Body of pancreas (tissue), 4 donors: Measurements from ENCODE around the gene RASL11A.

Experiments used
- POLR2A ChIP-seq, 3 donors: fragments of 450-650 bp; IDR thresholded peaks; one replicate each; pipeline ENCODE4 v1.6.1; 2016; ENCODE audit warnings: antibody characterized with exemption in 3 of 3, mild to moderate bottlenecking in 2 of 3
- TF ChIP-seq, protein P1 (sequence below), 7 experiments: fragments of 450-650 bp in 4 of 7; fragments of 200-600 bp in 3 of 7; sonication (generic) in 3 of 7; IDR thresholded peaks; one replicate each; pipeline ENCODE4 v1.5.1; 2016 to 2019; ENCODE audit warnings: antibody characterized with exemption in 7 of 7

DNA sequence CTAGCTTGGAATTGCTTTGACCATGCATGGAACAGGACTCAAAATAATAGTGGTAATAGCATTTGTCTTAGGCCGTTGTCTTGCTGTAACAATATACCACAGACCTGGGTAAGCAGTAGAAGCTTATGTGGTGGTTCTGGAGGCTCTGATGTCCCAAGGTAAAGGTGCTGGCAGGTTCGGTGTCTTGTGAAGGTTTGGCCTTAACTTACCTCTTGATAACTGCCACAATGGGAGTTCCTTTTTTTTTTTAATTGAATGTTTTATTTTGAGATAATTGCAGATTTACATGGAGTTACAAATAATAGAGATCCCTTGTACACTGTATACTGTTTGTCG lies 13.4 kb upstream of the RASL11A start:
- TF ChIP-seq, protein P1, sequence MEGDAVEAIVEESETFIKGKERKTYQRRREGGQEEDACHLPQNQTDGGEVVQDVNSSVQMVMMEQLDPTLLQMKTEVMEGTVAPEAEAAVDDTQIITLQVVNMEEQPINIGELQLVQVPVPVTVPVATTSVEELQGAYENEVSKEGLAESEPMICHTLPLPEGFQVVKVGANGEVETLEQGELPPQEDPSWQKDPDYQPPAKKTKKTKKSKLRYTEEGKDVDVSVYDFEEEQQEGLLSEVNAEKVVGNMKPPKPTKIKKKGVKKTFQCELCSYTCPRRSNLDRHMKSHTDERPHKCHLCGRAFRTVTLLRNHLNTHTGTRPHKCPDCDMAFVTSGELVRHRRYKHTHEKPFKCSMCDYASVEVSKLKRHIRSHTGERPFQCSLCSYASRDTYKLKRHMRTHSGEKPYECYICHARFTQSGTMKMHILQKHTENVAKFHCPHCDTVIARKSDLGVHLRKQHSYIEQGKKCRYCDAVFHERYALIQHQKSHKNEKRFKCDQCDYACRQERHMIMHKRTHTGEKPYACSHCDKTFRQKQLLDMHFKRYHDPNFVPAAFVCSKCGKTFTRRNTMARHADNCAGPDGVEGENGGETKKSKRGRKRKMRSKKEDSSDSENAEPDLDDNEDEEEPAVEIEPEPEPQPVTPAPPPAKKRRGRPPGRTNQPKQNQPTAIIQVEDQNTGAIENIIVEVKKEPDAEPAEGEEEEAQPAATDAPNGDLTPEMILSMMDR (IDR thresholded peaks at IDR 0.05), result no peak
- TF ChIP-seq POLR2A (IDR thresholded peaks at IDR 0.05), result no peak
